PC-9 (cell line): ENCODE measurements around the gene PRKD3.

Experiments
- EZH2 ChIP-seq: fragments of 200-600 bp; sonication (generic); IDR thresholded peaks from 2 replicates; pipeline ENCODE4 v1.8.0; 2017; ENCODE audit warnings: antibody characterized with exemption, low read depth
- TF ChIP-seq, protein P1 (sequence below): fragments of 200-600 bp; sonication (generic); conservative IDR thresholded peaks from 2 replicates; pipeline ENCODE4 v1.6.1; 2017; ENCODE audit warnings: mixed run types, antibody characterized with exemption, mild to moderate bottlenecking, moderate library complexity

GRCh38 chr2:37350034-37350433 lies 25.4 kb upstream of the PRKD3 start:
- TF ChIP-seq, protein P1, sequence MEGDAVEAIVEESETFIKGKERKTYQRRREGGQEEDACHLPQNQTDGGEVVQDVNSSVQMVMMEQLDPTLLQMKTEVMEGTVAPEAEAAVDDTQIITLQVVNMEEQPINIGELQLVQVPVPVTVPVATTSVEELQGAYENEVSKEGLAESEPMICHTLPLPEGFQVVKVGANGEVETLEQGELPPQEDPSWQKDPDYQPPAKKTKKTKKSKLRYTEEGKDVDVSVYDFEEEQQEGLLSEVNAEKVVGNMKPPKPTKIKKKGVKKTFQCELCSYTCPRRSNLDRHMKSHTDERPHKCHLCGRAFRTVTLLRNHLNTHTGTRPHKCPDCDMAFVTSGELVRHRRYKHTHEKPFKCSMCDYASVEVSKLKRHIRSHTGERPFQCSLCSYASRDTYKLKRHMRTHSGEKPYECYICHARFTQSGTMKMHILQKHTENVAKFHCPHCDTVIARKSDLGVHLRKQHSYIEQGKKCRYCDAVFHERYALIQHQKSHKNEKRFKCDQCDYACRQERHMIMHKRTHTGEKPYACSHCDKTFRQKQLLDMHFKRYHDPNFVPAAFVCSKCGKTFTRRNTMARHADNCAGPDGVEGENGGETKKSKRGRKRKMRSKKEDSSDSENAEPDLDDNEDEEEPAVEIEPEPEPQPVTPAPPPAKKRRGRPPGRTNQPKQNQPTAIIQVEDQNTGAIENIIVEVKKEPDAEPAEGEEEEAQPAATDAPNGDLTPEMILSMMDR: no peak
- no peak for TF ChIP-seq EZH2
